C4-2B (cell line): Measurements from ENCODE around the gene NAA80.

Experiments
- CTCF ChIP-seq: fragments of 450-650 bp; conservative IDR thresholded peaks from 2 replicates; pipeline ENCODE4 v1.5.1; 2017; ENCODE audit warnings: mild to moderate bottlenecking
- ZFX ChIP-seq: fragments of 450-650 bp; IDR thresholded peaks from 2 replicates; pipeline ENCODE4 v1.6.1; 2017

- TF ChIP-seq CTCF (no peak), ZFX (no peak)
Observed at GRCh38 chr3:50340147-50340447, 40.9 kb upstream of the NAA80 start.
